Upper lobe of left lung (tissue), 4 donors: ENCODE measurements around the gene POU5F2.

Experiments
- CTCF ChIP-seq, 6 experiments: fragments of 450-650 bp in 4 of 6; fragments of 200-600 bp in 2 of 6; sonication (generic) in 2 of 6; IDR thresholded peaks; one replicate each; pipeline ENCODE4 v1.5.1; 2016 to 2019; ENCODE audit warnings: antibody characterized with exemption in 6 of 6
- POLR2A ChIP-seq, 4 donors: fragments of 450-650 bp; IDR thresholded peaks; one replicate each; pipeline ENCODE4 v1.5.1; 2016 to 2017; ENCODE audit warnings: antibody characterized with exemption in 4 of 4, mild to moderate bottlenecking in 2 of 4
- POLR2AphosphoS5 ChIP-seq, 2 donors: sonication (generic); formaldehyde crosslinking; IDR thresholded peaks; one replicate each; pipeline ENCODE4 v1.5.1; 2017; ENCODE audit warnings: antibody characterized with exemption in 2 of 2

GRCh38 chr5:93755716-93756115, 14.3 kb upstream of the POU5F2 start:
- TF ChIP-seq CTCF (IDR thresholded peaks at IDR 0.05) (no peak), POLR2A (IDR thresholded peaks at IDR 0.05) (no peak), POLR2AphosphoS5 (IDR thresholded peaks at IDR 0.05) (no peak)
